ENCODE data around the gene ALX4.

Gene ALX4

DNA sequence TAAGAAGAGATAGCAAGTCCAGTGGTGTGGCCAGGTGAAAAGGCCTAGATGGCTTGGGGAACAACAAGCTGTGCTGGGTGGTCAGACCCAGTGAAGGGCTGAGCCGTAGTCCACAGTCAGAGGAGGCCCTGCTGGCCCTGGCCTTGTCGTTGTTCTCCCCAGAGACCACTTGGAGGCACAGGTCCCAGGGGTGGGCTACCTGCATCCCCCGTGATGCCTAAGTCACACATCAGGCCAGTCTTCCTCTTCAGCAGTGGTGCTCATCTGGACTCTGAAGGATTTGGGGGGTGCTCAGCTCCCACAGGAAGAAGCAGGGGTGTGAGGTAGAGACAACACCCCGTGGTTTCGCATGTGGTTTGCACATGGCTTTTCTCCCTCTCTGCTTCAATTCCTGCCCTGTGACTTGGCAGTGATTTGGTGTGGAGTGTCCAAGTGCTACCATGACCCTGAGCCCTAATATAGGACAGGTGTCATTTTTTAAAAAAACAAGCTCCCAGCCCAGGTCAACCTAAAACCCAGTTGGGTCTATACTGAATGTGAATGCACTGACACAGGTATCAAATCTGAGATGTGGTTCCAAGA lies 51.0 kb downstream of the ALX4 start:
- Histone ChIP-seq H3K4me1 (ENCODE audit: insufficient read depth, low read length) (no peaks in the 10 kb centered on the region), H3K27ac (ENCODE audit: low read length) (no peak overlapping the region)

DNA sequence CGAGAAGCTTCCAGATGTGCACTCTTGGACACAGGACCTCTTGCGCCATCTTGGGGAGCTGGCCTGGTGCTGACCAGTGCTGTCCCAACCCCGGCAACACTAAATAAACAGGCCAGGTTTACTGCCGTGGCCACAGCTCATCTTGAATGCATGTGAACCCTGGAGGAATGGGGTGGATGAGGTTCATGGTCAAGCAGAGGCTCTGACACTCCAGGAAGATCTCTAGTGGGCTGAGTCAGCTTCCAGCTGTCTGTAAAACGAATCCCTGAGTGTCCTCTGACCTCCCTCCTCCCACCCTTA lies 51.8 kb downstream of the ALX4 start:
- Histone ChIP-seq H3K4me3 (ENCODE audit: low read length) (no peak overlapping the region), H3K9me3 (ENCODE audit: insufficient read depth, low read depth, low read length) (peaks cover 5% of the 10 kb centered on the region; the same call in 1 of the 2 replicates), H3K4me1 (ENCODE audit: insufficient read depth, low read length) (no peaks in the 10 kb centered on the region), H3K36me3 (ENCODE audit: insufficient read depth, low read depth, low read length) (no peaks in the 10 kb centered on the region), H3K9ac (ENCODE audit: low read depth, low read length) (no peak overlapping the region), H3K27me3 (ENCODE audit: insufficient read depth, low read length) (no peaks in the 10 kb centered on the region), H3K27ac (ENCODE audit: low read length) (no peak overlapping the region)

More for the DNA sequence above, 51.0 kb downstream of the ALX4 start:
- no peaks in the 10 kb centered on the region for H3K9me3 ChIP-seq (ENCODE audit: insufficient read depth, low read depth, low read length)
- H3K4me3 ChIP-seq (ENCODE audit: low read length), result no peak overlapping the region
- H3K9ac ChIP-seq (ENCODE audit: low read depth, low read length), result no peak overlapping the region
- H3K27me3 ChIP-seq (ENCODE audit: insufficient read depth, low read length), result no peaks in the 10 kb centered on the region
- H3K36me3 ChIP-seq (ENCODE audit: insufficient read depth, low read depth, low read length), result no peaks in the 10 kb centered on the region

DNA sequence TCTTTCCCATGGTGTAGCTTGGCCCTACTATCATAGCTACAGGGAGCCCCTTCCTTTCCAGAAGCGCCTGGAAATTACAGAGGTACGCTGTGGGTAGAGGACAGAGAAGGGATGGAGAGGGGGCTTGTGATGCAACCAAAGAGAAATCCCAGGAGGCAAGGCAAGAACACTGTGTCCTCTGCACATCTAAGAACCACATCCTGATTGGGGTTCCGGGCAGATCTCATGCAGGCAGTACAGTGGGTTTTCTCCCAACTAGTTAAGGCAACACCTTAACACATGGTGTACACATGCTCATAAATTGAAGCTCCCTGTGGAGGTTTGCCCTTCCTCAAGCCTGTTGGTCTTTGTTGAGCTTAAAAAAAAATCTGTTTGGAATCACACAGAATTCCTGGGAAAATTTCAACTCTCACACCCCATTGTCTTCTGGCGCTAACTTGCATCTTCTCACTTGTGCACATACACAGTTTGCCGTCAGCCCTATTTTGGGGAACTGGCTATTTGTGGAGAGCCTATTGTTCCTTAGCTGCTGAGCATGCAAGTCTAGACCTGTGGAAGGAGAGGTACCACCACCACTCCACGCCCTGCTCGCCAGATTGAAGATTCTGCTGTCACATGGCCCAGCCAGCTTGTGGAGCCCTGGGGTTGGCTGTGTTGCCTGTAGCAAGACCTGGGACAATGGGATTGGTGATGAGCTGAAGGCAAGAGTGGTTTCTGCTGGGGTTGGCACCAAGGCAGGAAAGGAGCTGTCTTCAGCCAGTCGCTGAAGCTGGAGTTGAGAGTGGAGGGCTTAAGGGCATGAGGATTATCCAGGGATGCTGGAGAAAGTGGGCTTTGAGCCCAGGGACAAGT lies 52.4 kb downstream of the ALX4 start:
- no peaks in the 10 kb centered on the region for H3K36me3 ChIP-seq (ENCODE audit: insufficient read depth, low read depth, low read length)
- H3K27me3 ChIP-seq (ENCODE audit: insufficient read depth, low read length), result no peaks in the 10 kb centered on the region
- H3K4me1 ChIP-seq (ENCODE audit: insufficient read depth, low read length), result no peaks in the 10 kb centered on the region
- H3K4me3 ChIP-seq (ENCODE audit: low read length), result no peak overlapping the region
- peaks cover 11% of the 10 kb centered on the region; the same call in 1 of the 2 replicates for H3K9me3 ChIP-seq (ENCODE audit: insufficient read depth, low read depth, low read length)
- no peak overlapping the region for H3K27ac ChIP-seq (ENCODE audit: low read length)
- no peak overlapping the region for H3K9ac ChIP-seq (ENCODE audit: low read depth, low read length)

DNA sequence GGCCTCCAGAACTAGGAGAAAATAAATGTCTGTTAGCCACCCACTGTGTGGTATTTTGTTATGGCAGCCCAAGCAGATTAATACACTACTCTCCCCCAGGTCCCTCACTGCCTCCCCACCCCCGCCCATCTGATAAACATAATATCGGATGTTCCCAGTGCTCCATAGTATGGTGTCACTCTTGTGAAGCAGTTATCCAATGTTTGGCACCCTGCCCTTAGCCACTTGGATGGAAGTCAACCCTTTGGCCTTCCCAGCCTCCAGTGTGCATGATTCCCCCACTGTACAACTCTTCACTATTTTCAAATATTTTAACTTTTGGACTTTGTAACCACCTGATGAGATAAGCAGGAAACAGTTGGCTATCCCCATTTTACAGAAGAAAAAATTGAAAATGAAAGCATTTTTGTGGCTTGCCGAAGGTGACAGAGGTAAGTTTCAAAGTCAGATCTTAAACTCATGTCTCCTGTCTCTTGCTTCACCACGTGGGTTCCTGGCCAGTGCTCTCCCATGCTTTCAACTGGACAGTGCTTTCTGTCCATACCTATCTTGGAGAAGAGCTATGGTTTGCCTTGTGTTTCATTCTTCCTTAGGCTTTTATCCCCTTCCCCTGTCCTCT lies 53.2 kb downstream of the ALX4 start:
- H3K4me3 ChIP-seq (ENCODE audit: low read length), result no peak overlapping the region
- no peaks in the 10 kb centered on the region for H3K36me3 ChIP-seq (ENCODE audit: insufficient read depth, low read depth, low read length)
- H3K9me3 ChIP-seq (ENCODE audit: insufficient read depth, low read depth, low read length), result peaks cover 15% of the 10 kb centered on the region
- no peaks in the 10 kb centered on the region for H3K4me1 ChIP-seq (ENCODE audit: insufficient read depth, low read length)
- H3K27me3 ChIP-seq (ENCODE audit: insufficient read depth, low read length), result no peaks in the 10 kb centered on the region
- H3K9ac ChIP-seq (ENCODE audit: low read depth, low read length), result no peak overlapping the region
- H3K27ac ChIP-seq (ENCODE audit: low read length), result no peak overlapping the region

DNA sequence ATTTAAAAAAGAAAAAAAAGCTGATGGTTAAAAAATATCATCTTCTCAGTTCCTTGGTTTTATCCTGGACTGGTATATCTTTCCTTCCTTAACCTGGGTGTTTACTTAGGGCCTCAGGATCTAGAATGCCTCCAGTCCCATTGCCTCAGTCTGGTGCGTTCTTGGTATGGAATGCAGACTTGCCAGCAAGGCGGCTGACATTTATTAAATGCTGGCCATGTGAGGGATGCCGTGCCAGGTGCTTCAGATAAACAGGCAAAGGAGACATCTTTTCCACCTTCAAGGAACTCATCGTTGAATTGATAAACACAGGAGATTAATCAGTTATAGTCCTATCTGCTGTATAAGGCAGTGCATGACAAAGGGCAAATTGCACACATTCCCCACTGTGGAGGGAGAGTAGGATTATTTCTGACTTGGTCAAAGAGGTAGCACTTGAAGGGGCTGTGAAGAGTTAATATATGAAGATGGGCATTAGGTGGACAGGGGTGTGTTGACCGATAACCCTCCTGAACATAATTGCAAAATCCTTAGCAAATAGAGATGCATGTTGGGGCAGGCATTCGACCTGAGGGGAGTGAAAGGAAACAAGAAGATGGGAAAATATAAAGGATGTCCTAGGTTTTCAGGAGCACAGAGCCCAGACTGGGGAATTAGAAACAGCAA lies 54.4 kb downstream of the ALX4 start:
- Histone ChIP-seq H3K4me1 (ENCODE audit: insufficient read depth, low read length) (no peaks in the 10 kb centered on the region), H3K9ac (ENCODE audit: low read depth, low read length) (no peak overlapping the region)

DNA sequence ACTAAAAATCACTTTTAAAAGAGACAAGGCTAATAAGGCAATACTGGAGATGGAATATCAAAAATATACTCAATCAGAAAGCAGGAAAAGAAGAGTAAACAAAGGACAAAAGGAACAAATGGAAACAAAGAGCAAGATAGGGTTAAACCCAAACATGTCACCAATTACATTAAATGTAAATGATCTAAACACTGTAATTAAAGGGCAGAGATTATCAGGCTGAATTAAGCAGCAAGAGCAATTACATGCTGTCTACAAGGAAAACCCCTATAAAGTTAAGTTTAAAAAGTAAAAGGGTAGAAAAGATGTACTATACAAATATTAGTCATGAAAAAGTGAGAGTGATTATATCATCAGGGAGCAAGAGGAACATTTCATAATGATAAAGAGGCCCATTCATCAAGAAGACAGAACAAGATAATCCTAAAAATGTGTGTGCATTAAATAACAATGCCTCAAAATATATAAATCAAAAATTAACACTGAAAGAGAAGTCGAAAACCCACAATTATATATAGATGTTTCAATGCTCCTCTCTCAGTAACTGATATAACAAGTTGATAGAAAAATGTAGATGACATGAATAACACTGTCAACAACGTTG lies 56.8 kb downstream of the ALX4 start:
- Histone ChIP-seq H3K4me3 (ENCODE audit: low read length) (no peak overlapping the region), H3K27me3 (ENCODE audit: insufficient read depth, low read length) (no peaks in the 10 kb centered on the region), H3K9me3 (ENCODE audit: insufficient read depth, low read depth, low read length) (peaks cover 22% of the 10 kb centered on the region), H3K27ac (ENCODE audit: low read length) (no peak overlapping the region), H3K9ac (ENCODE audit: low read depth, low read length) (no peak overlapping the region), H3K36me3 (ENCODE audit: insufficient read depth, low read depth, low read length) (no peaks in the 10 kb centered on the region), H3K4me1 (ENCODE audit: insufficient read depth, low read length) (no peaks in the 10 kb centered on the region)

More for the DNA sequence above, 54.4 kb downstream of the ALX4 start:
- Histone ChIP-seq H3K9me3 (ENCODE audit: insufficient read depth, low read depth, low read length) (peaks cover 22% of the 10 kb centered on the region), H3K27me3 (ENCODE audit: insufficient read depth, low read length) (no peaks in the 10 kb centered on the region), H3K36me3 (ENCODE audit: insufficient read depth, low read depth, low read length) (no peaks in the 10 kb centered on the region), H3K27ac (ENCODE audit: low read length) (no peak overlapping the region), H3K4me3 (ENCODE audit: low read length) (no peak overlapping the region)

DNA sequence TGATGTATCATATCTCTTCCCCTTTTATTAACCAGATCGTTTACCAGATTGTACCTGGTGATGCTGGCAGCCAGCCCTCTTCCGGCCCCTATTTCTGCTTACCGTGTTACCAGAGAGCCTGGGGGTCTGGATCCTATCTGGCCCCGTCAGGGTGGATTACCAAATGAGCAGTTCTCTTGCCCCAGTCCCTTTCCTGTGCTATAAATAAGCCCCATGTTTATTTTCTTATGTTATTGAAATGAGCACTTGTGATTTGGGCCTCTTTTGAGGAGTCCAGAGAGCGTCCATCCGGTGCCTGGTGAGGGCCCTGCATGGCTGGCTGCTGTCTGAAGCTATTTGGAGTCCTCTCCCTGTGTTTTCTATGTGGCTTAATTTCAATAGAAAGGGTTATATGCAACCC lies 59.5 kb downstream of the ALX4 start:
- Histone ChIP-seq H3K9ac (ENCODE audit: low read depth, low read length) (no peak overlapping the region), H3K9me3 (ENCODE audit: insufficient read depth, low read depth, low read length) (peaks cover 22% of the 10 kb centered on the region), H3K36me3 (ENCODE audit: insufficient read depth, low read depth, low read length) (peaks cover under 1% of the 10 kb centered on the region; the same call in 1 of the 2 replicates), H3K4me1 (ENCODE audit: insufficient read depth, low read length) (no peaks in the 10 kb centered on the region), H3K4me3 (ENCODE audit: low read length) (no peak overlapping the region), H3K27ac (ENCODE audit: low read length) (no peak overlapping the region), H3K27me3 (ENCODE audit: insufficient read depth, low read length) (no peaks in the 10 kb centered on the region)

DNA sequence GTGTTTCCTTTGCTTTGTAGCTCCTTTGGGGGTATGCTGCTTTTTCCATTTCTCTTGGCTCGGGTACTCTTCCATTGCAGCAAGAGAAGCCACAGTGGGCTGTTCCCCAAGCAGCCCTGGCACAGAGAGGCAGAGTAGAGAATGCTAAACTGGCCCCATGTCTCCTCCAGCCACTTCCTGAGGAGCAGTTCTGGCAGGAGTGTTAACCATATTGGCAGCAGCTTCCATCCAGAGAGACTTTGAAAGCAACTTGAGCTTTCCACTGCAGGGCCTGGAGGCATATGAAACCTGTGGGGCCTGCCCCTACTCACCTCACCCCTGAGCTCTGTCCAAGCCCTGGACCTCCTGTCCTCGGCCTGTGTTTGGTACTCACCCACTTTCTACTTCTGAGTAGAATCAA lies 61.8 kb downstream of the ALX4 start:
- Histone ChIP-seq H3K27me3 (ENCODE audit: insufficient read depth, low read length) (no peaks in the 10 kb centered on the region), H3K4me3 (ENCODE audit: low read length) (no peak overlapping the region), H3K27ac (ENCODE audit: low read length) (no peak overlapping the region), H3K4me1 (ENCODE audit: insufficient read depth, low read length) (peaks cover 17% of the 10 kb centered on the region), H3K9me3 (ENCODE audit: insufficient read depth, low read depth, low read length) (peaks cover 16% of the 10 kb centered on the region), H3K9ac (ENCODE audit: low read depth, low read length) (no peak overlapping the region), H3K36me3 (ENCODE audit: insufficient read depth, low read depth, low read length) (peaks cover 15% of the 10 kb centered on the region; the same call in 1 of the 2 replicates)

DNA sequence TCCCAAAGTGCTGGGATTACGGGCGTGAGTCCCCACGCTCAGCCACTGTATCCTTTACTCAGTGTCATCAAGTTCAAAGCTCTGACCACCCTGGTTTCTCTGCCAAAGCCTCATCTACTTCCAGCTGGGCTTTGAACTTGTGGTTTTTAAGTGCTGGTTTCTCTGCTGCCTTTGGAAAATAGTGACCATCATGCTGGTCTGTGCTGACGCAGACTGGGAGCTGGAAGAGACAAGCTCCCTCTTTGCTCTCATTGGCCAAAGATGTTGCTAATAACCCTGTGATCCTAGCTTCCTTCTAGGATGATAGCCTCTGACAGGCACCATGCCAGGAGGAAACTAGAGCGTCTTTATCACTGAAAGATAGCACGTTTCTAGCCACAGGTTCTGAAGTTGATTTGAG lies 62.4 kb downstream of the ALX4 start:
- Histone ChIP-seq H3K4me3 (ENCODE audit: low read length) (no peak overlapping the region), H3K9me3 (ENCODE audit: insufficient read depth, low read depth, low read length) (peaks cover 11% of the 10 kb centered on the region), H3K36me3 (ENCODE audit: insufficient read depth, low read depth, low read length) (peaks cover 15% of the 10 kb centered on the region; the same call in 1 of the 2 replicates), H3K9ac (ENCODE audit: low read depth, low read length) (no peak overlapping the region), H3K27me3 (ENCODE audit: insufficient read depth, low read length) (no peaks in the 10 kb centered on the region), H3K4me1 (ENCODE audit: insufficient read depth, low read length) (peaks cover 23% of the 10 kb centered on the region), H3K27ac (ENCODE audit: low read length) (no peak overlapping the region)

DNA sequence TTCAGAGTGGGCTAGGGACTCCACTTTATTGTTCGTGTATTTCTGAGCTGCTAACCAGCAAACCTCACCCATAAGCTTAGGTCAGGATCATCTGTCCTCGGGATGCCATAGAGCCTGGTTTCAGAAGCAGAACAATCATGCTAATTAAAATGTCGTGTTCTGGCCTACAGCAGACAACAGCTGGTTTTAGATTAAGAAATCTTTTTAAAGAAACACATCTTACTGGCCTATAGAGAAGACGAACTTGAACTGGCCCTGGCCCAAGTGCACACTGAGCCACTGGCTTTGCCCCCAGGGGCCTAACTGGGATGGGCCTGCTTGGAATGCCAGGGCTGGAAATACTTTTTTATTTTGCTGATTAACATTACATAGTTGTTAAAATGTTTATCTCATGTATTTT lies 63.2 kb downstream of the ALX4 start:
- no peak overlapping the region for H3K27ac ChIP-seq (ENCODE audit: low read length)
- no peaks in the 10 kb centered on the region for H3K27me3 ChIP-seq (ENCODE audit: insufficient read depth, low read length)
- H3K9ac ChIP-seq (ENCODE audit: low read depth, low read length), result no peak overlapping the region
- peaks cover 7% of the 10 kb centered on the region; the same call in 1 of the 2 replicates for H3K9me3 ChIP-seq (ENCODE audit: insufficient read depth, low read depth, low read length)
- H3K36me3 ChIP-seq (ENCODE audit: insufficient read depth, low read depth, low read length), result peaks cover 15% of the 10 kb centered on the region; the same call in 1 of the 2 replicates
- H3K4me1 ChIP-seq (ENCODE audit: insufficient read depth, low read length), result peaks cover 30% of the 10 kb centered on the region
- no peak overlapping the region for H3K4me3 ChIP-seq (ENCODE audit: low read length)

DNA sequence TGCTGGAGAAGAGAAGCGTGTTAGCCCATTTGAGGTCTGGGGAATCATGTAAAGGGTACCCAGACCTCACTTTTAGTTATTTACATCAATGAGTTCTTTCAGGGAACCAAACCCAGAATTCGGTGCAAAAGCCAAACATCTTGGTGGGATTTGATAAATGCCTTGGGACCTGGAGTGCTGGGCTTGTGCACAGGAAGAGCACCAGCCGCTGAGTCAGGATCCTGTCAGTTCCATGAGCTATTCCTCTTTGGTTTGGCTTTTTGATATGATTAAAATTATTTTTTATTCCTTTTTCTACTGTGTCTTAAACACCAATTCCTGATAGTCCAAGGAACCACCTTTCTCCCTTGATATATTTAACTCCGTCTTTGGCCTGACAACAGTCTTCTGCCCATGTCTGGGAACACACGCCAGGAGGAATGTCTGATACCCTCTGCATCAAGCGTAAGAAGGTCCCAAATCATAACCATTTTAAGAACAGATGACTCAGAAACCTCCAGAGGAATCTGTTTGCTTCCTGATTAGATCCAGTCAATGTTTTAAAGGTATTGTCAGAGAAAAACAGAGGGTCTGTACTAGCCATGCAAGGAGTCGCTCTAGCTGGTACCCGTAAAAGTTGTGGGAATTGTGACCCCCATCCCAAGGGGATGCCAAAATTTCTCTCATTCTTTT lies 65.2 kb downstream of the ALX4 start:
- Histone ChIP-seq H3K36me3 (ENCODE audit: insufficient read depth, low read depth, low read length) (peaks cover 15% of the 10 kb centered on the region; the same call in 1 of the 2 replicates), H3K27me3 (ENCODE audit: insufficient read depth, low read length) (no peaks in the 10 kb centered on the region), H3K27ac (ENCODE audit: low read length) (peak overlapping the region; percentile 86), H3K4me3 (ENCODE audit: low read length) (peak overlapping the region; percentile 53; the same call in 1 of the 2 replicates), H3K9ac (ENCODE audit: low read depth, low read length) (peak overlapping the region; percentile 55; the same call in 1 of the 2 replicates), H3K9me3 (ENCODE audit: insufficient read depth, low read depth, low read length) (no peaks in the 10 kb centered on the region), H3K4me1 (ENCODE audit: insufficient read depth, low read length) (peaks cover 30% of the 10 kb centered on the region)

Measured in iPS-20b (cell line).